KMS-11 (cell line): ENCODE data around the gene RPS2.

Experiments
- H2AFZ ChIP-seq: fragments of 200-600 bp; sonication (generic); 2 replicates; pipeline ENCODE4 v1.6.1; 2016; ENCODE audit warnings: antibody characterized with exemption, mixed run types, low read depth
- H3K27ac ChIP-seq: fragments of 200-600 bp; sonication (generic); 2 replicates; pipeline ENCODE4 v1.6.1; 2016; ENCODE audit warnings: mild to moderate bottlenecking, mixed run types
- H3K27me3 ChIP-seq: fragments of 200-600 bp; sonication (generic); 2 replicates; pipeline ENCODE4 v1.6.1; 2017; ENCODE audit warnings: mild to moderate bottlenecking, low read depth, mixed run types, moderate library complexity; ENCODE audit not compliant: insufficient read depth
- H3K36me3 ChIP-seq: fragments of 200-600 bp; sonication (generic); 2 replicates; pipeline ENCODE4 v1.6.1; 2017; ENCODE audit warnings: mild to moderate bottlenecking, mixed run types; ENCODE audit not compliant: insufficient read depth
- H3K4me1 ChIP-seq: fragments of 200-600 bp; sonication (generic); 2 replicates; pipeline ENCODE4 v1.6.1; 2016; ENCODE audit warnings: mild to moderate bottlenecking, low read depth, mixed run types; ENCODE audit not compliant: poor library complexity, severe bottlenecking
- H3K4me2 ChIP-seq: fragments of 200-600 bp; sonication (generic); 2 replicates; pipeline ENCODE4 v1.7.0; 2016; ENCODE audit warnings: mild to moderate bottlenecking, mixed run types
- H3K4me3 ChIP-seq: fragments of 200-600 bp; sonication (generic); IDR thresholded peaks from 2 replicates; pipeline ENCODE4 v1.6.1; 2017; ENCODE audit warnings: low read depth, low read length, mixed read lengths; ENCODE audit not compliant: insufficient read depth
- H3K79me2 ChIP-seq: fragments of 200-600 bp; sonication (generic); 2 replicates; pipeline ENCODE4 v1.6.1; 2016; ENCODE audit warnings: low read depth, mixed run types; ENCODE audit not compliant: insufficient read depth
- H3K9ac ChIP-seq: fragments of 200-600 bp; sonication (generic); 2 replicates; pipeline ENCODE4 v1.6.1; 2016; ENCODE audit warnings: mild to moderate bottlenecking, mixed run types
- H4K20me1 ChIP-seq: fragments of 200-600 bp; sonication (generic); 2 replicates; pipeline ENCODE4 v1.6.1; 2016; ENCODE audit warnings: mild to moderate bottlenecking, mixed run types; ENCODE audit not compliant: insufficient read depth
- CTCF ChIP-seq: fragments of 200-600 bp; sonication (generic); conservative IDR thresholded peaks from 2 replicates; pipeline ENCODE4 v1.6.1; 2017; ENCODE audit warnings: low read depth, mild to moderate bottlenecking, antibody characterized with exemption, low read length, moderate library complexity, mixed read lengths

RPS2 gene

GRCh38 chr16:1912215-1912543, 52.4 kb downstream of the RPS2 start:
- Histone ChIP-seq H3K27me3 (peaks cover 76% of the 10 kb centered on the region), H3K36me3 (no peaks in the 10 kb centered on the region), H3K27ac (no peak overlapping the region), H3K79me2 (no peaks in the 10 kb centered on the region), H3K9ac (no peak overlapping the region), H3K4me1 (no peaks in the 10 kb centered on the region), H4K20me1 (no peaks in the 10 kb centered on the region), H3K4me3 (no peak overlapping the region), H2AFZ (no peak overlapping the region), H3K4me2 (no peak overlapping the region)
- TF ChIP-seq CTCF, result no peak
